DOHH2 (cell line): ENCODE measurements around the gene PSMB1.
A peak's percentile ranks its signal among the peaks of the same experiment; 100 is the strongest.

Experiments
- H3F3A ChIP-seq: fragments of 200-600 bp; sonication (generic), shearing (Covaris generic); 2 replicates; pipeline ENCODE4 v1.6.0; 2016; ENCODE audit warnings: antibody characterized with exemption, mild to moderate bottlenecking; ENCODE audit not compliant: control insufficient read depth, insufficient read depth
- H3K27ac ChIP-seq: fragments of 200-600 bp; sonication (generic); 2 replicates; pipeline ENCODE4 v1.5.1; 2014; ENCODE audit warnings: low read depth, mild to moderate bottlenecking, low read length, moderate library complexity
- H3K27me3 ChIP-seq: fragments of 200-600 bp; sonication (generic); 2 replicates; pipeline ENCODE4 v1.6.1; 2014; ENCODE audit warnings: mild to moderate bottlenecking, low read length, mixed read lengths; ENCODE audit not compliant: control insufficient read depth
- H3K36me3 ChIP-seq: fragments of 200-600 bp; sonication (generic); 2 replicates; pipeline ENCODE4 v1.6.1; 2014; ENCODE audit warnings: mild to moderate bottlenecking, low read length, moderate library complexity, mixed read lengths; ENCODE audit not compliant: control insufficient read depth
- H3K4me1 ChIP-seq: fragments of 200-600 bp; sonication (generic); 2 replicates; pipeline ENCODE4 v1.6.1; 2014; ENCODE audit warnings: mild to moderate bottlenecking, low read length, mixed read lengths; ENCODE audit not compliant: control insufficient read depth
- H3K4me2 ChIP-seq: fragments of 200-600 bp; sonication (generic); 2 replicates; pipeline ENCODE4 v1.6.0; 2014; ENCODE audit warnings: mild to moderate bottlenecking, low read length, moderate library complexity
- H3K4me3 ChIP-seq: fragments of 200-600 bp; sonication (generic); 2 replicates; pipeline ENCODE4 v1.5.1; 2014; ENCODE audit warnings: mild to moderate bottlenecking, low read length, mixed read lengths
- H3K79me2 ChIP-seq: fragments of 200-600 bp; sonication (generic); 2 replicates; pipeline ENCODE4 v1.6.1; 2014; ENCODE audit warnings: mild to moderate bottlenecking, low read length, mixed read lengths; ENCODE audit not compliant: control insufficient read depth
- H3K9me2 ChIP-seq: fragments of 200-600 bp; sonication (generic); replicated peaks from 2 replicates; pipeline ENCODE4 v1.6.1; 2014; ENCODE audit warnings: mild to moderate bottlenecking, low read length, mixed read lengths; ENCODE audit not compliant: control insufficient read depth
- H3K9me3 ChIP-seq: fragments of 200-600 bp; sonication (generic); 2 replicates; pipeline ENCODE4 v1.6.1; 2014; ENCODE audit warnings: antibody characterized with exemption, low read length, mixed read lengths; ENCODE audit not compliant: control insufficient read depth, insufficient read depth
- H4K20me1 ChIP-seq: fragments of 200-600 bp; sonication (generic); 2 replicates; pipeline ENCODE4 v1.6.0; 2014; ENCODE audit warnings: low read depth, mild to moderate bottlenecking, antibody characterized with exemption, low read length, moderate library complexity; ENCODE audit not compliant: control insufficient read depth, insufficient read depth
- CTCF ChIP-seq: fragments of 200-600 bp; sonication (generic); IDR thresholded peaks from one replicate; pipeline ENCODE4 v1.5.1; 2014; ENCODE audit warnings: antibody characterized with exemption, mild to moderate bottlenecking, low read depth, low read length; ENCODE audit not compliant: poor library complexity, severe bottlenecking
- EZH2phosphoT487 ChIP-seq: fragments of 200-600 bp; sonication (generic); IDR thresholded peaks from 2 replicates; pipeline ENCODE4 v1.6.1; 2017; ENCODE audit warnings: borderline replicate concordance, mild to moderate bottlenecking, antibody characterized with exemption, low read length, moderate library complexity, mixed read lengths

The PSMB1 gene

GRCh38 chr6:170553534-170554012, 466 bp upstream of the PSMB1 start:
- H4K20me1 ChIP-seq = peaks cover 44% of the 10 kb centered on the region
- peak overlapping the region; percentile 94 for H3K4me2 ChIP-seq
- no peak for TF ChIP-seq EZH2phosphoT487
- no peak for TF ChIP-seq CTCF
- H3K4me1 ChIP-seq = peaks cover 30% of the 10 kb centered on the region
- H3F3A ChIP-seq = 0 out of 2 replicates have a peak, but pooled peaks cover 4% of the 10 kb centered on the region
- H3K4me3 ChIP-seq = peak overlapping the region; percentile 99
- no peaks in the 10 kb centered on the region for H3K27me3 ChIP-seq
- H3K79me2 ChIP-seq = peaks cover 92% of the 10 kb centered on the region
- H3K9me3 ChIP-seq = no peaks in the 10 kb centered on the region
- peak overlapping the region; percentile 62 for H3K27ac ChIP-seq
- H3K9me2 ChIP-seq = no peaks in the 10 kb centered on the region
- peaks cover 73% of the 10 kb centered on the region for H3K36me3 ChIP-seq

GRCh38 chr6:170545405-170545804, 7.7 kb downstream of the PSMB1 start:
- Histone ChIP-seq H3K9me3 (no peaks in the 10 kb centered on the region), H3K27ac (no peak overlapping the region), H4K20me1 (peaks cover 17% of the 10 kb centered on the region), H3K79me2 (peaks cover 84% of the 10 kb centered on the region), H3F3A (0 out of 2 replicates have a peak, but pooled peaks cover 4% of the 10 kb centered on the region), H3K9me2 (no peaks in the 10 kb centered on the region), H3K27me3 (no peaks in the 10 kb centered on the region), H3K4me2 (no peak overlapping the region), H3K36me3 (peaks cover 100% of the 10 kb centered on the region), H3K4me1 (peaks cover 10% of the 10 kb centered on the region), H3K4me3 (no peak overlapping the region)
- TF ChIP-seq EZH2phosphoT487 (no peak), CTCF (no peak)

- Histone ChIP-seq H3K4me3 (no peak overlapping the region), H3K9me2 (no peaks in the 10 kb centered on the region), H3K9me3 (no peaks in the 10 kb centered on the region), H3F3A (0 out of 2 replicates have a peak, but pooled peaks cover 4% of the 10 kb centered on the region), H3K27ac (no peak overlapping the region), H3K27me3 (no peaks in the 10 kb centered on the region), H3K4me2 (no peak overlapping the region), H3K79me2 (peaks cover 71% of the 10 kb centered on the region), H3K36me3 (peaks cover 100% of the 10 kb centered on the region), H3K4me1 (peaks cover 24% of the 10 kb centered on the region), H4K20me1 (0 out of 2 replicates have a peak, but pooled peaks cover 6% of the 10 kb centered on the region)
- TF ChIP-seq CTCF = no peak
- no peak for TF ChIP-seq EZH2phosphoT487
These were observed 10.9 kb downstream of the PSMB1 start for GRCh38 chr6:170542031-170542719.
